SK-N-SH (cell line): ENCODE measurements around the gene SUSD3.

ENCODE experiments used
- CTCF ChIP-seq: fragments of 200-600 bp; sonication (generic); IDR thresholded peaks from 2 replicates; pipeline ENCODE4 v1.6.1; 2017; ENCODE audit warnings: antibody characterized with exemption, mild to moderate bottlenecking, moderate library complexity
- EZH2phosphoT487 ChIP-seq: fragments of 200-600 bp; sonication (generic); IDR thresholded peaks from 2 replicates; pipeline ENCODE4 v1.6.1; 2017; ENCODE audit warnings: low read depth, mixed run types, mild to moderate bottlenecking, antibody characterized with exemption, moderate library complexity, borderline replicate concordance
- GABPA ChIP-seq: IDR thresholded peaks from 2 replicates; pipeline ENCODE4 v1.4.0; 2012; ENCODE audit warnings: low read depth, mild to moderate bottlenecking
- MXI1 ChIP-seq: IDR thresholded peaks from 2 replicates; pipeline ENCODE4 v1.6.1; 2012; ENCODE audit warnings: mild to moderate bottlenecking, low read depth, low read length, improper control_type of control experiment
- NFIC ChIP-seq: IDR thresholded peaks from 2 replicates; pipeline ENCODE4 v1.4.0; 2012; ENCODE audit warnings: borderline replicate concordance
- POLR2AphosphoS5 ChIP-seq: IDR thresholded peaks from 2 replicates; pipeline ENCODE4 v1.6.1; 2012; ENCODE audit warnings: low read depth, low read length
- RAD21 ChIP-seq: IDR thresholded peaks from 2 replicates; pipeline ENCODE4 v1.6.1; 2012; ENCODE audit warnings: mild to moderate bottlenecking, low read length
- USF1 ChIP-seq: IDR thresholded peaks from 2 replicates; pipeline ENCODE4 v1.4.0; 2012; ENCODE audit warnings: low read depth, borderline replicate concordance

- TF ChIP-seq MXI1: no peak
- no peak for TF ChIP-seq POLR2AphosphoS5
- TF ChIP-seq RAD21: no peak
- no peak for TF ChIP-seq CTCF
- no peak for TF ChIP-seq NFIC
- TF ChIP-seq GABPA: no peak
- no peak for TF ChIP-seq EZH2phosphoT487
- TF ChIP-seq USF1: no peak
Observed at GRCh38 chr9:93009337-93010015, 49.0 kb upstream of the SUSD3 start.
